Gastrocnemius medialis (tissue), 4 donors: Measurements from ENCODE around the gene LSAMP.

Experiments
- CTCF ChIP-seq, 5 experiments: fragments of 450-650 bp in 3 of 5; fragments of 200-600 bp in 2 of 5; sonication (generic) in 2 of 5; IDR thresholded peaks in 4 of 5; conservative IDR thresholded peaks in 1 of 5; 1 replicate in 4 of 5; 2 replicates in 1 of 5; pipeline ENCODE4 v1.5.1; 2016 to 2019; ENCODE audit warnings: antibody characterized with exemption in 5 of 5, mild to moderate bottlenecking in 3 of 5, moderate library complexity in 3 of 5
- POLR2A ChIP-seq, 2 donors: fragments of 450-650 bp; IDR thresholded peaks; one replicate each; pipeline ENCODE4 v1.6.1; 2017; ENCODE audit warnings: antibody characterized with exemption in 2 of 2, mild to moderate bottlenecking in 2 of 2, moderate library complexity in 2 of 2

- TF ChIP-seq CTCF (IDR thresholded peaks at IDR 0.05 in 4 of 5, conservative IDR thresholded peaks at IDR 0.05 in 1 of 5) (no peak), POLR2A (IDR thresholded peaks at IDR 0.05) (no peak)
Observed at GRCh38 chr3:116445311-116445841, at the start of gene LSAMP.
